ENCODE measurements around the gene TREX2. TPM values are rescaled to one million over a fixed set of nuclear protein-coding genes. Genes with fewer than 3 reads are reported as not detected.
A peak's percentile ranks its signal among the peaks of the same experiment; 100 is the strongest.

The TREX2 gene
- total RNA-seq, 1 donor from 2014 or later = 1.2 TPM

DNA sequence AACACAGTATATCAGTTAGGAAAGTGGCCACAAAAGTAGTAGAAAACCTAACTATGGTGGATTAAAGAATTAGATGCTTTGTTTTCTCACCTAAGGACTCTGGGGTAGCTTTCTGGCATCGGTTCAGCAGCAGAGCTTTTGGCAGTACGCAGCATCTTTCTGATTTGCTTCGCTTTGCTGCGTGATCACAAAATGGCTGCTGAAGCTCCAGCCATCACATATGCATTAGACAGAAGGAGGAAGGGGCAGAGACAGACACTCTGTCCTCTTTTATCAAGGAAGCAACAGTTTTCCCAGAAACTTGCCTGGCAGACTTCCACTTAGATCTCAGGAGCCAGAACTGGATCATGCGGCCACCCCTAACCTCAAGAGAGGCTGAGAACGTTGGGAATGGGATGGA is 15.1 kb downstream of the TREX2 start:
- intact Hi-C loops (cut with DNase I) = no loop called here
- Histone ChIP-seq H3K4me1 (no peaks in the 10 kb centered on the region), H3K27ac (no peak overlapping the region), H3K36me3 (no peaks in the 10 kb centered on the region), H3K27me3 (no peaks in the 10 kb centered on the region), H3K4me3 (no peak overlapping the region), H3K9me3 (no peaks in the 10 kb centered on the region)
- DNase-seq = no peak
- TF ChIP-seq, protein P1, sequence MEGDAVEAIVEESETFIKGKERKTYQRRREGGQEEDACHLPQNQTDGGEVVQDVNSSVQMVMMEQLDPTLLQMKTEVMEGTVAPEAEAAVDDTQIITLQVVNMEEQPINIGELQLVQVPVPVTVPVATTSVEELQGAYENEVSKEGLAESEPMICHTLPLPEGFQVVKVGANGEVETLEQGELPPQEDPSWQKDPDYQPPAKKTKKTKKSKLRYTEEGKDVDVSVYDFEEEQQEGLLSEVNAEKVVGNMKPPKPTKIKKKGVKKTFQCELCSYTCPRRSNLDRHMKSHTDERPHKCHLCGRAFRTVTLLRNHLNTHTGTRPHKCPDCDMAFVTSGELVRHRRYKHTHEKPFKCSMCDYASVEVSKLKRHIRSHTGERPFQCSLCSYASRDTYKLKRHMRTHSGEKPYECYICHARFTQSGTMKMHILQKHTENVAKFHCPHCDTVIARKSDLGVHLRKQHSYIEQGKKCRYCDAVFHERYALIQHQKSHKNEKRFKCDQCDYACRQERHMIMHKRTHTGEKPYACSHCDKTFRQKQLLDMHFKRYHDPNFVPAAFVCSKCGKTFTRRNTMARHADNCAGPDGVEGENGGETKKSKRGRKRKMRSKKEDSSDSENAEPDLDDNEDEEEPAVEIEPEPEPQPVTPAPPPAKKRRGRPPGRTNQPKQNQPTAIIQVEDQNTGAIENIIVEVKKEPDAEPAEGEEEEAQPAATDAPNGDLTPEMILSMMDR (IDR thresholded peaks at IDR 0.05) = no peak
- ATAC-seq = no peak

DNA sequence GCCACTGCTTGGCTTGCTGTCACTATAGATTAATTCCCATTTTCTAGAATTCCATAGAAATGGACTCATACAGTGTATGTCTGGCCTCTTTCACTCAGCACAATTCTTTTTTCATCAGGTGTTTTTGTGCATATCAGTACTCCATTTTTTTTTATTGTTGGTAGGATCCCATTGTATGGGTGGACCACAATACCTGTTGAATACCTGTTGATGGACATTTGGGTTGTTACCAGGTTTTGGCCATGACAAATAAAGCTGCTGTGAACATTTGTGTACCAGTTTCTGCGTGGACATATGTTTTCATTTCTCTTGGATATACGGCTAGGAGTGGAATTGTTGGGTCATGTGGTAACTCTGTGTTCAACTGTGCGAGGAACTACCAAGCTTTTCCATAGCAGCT is 19.7 kb downstream of the TREX2 start:
- no peak for ATAC-seq
- Histone ChIP-seq H3K36me3 (no peaks in the 10 kb centered on the region), H3K27ac (no peak overlapping the region), H3K4me3 (no peak overlapping the region), H3K27me3 (no peaks in the 10 kb centered on the region), H3K4me1 (no peaks in the 10 kb centered on the region), H3K9me3 (no peaks in the 10 kb centered on the region)
- intact Hi-C loops (cut with DNase I) = no loop called here
- TF ChIP-seq, protein P1 (IDR thresholded peaks at IDR 0.05) = no peak
- DNase-seq = no peak

DNA sequence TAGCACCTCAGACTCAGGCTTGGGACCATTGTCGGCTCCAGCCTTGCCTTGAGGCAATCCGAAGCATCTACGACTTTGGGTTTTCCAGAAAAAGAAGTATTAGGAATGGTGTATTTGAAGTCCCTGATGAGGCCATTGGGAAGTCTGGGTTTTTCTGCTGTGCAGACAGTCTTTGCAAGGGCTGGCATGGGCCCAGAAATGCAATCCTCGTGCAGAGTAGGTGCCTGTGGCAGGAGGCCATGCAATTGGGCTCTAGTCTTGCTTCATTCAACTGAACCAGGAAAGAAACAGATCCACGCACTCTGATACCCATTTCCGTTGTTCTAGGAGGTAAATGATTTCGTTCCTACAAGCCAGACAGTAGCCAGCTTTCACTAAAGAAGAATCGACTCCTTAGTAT is 22.2 kb downstream of the TREX2 start:
- Histone ChIP-seq H3K4me1 (no peaks in the 10 kb centered on the region), H3K36me3 (no peaks in the 10 kb centered on the region), H3K27ac (no peak overlapping the region), H3K4me3 (no peak overlapping the region), H3K9me3 (no peaks in the 10 kb centered on the region), H3K27me3 (no peaks in the 10 kb centered on the region)
- TF ChIP-seq, protein P1 (IDR thresholded peaks at IDR 0.05) = no peak
- intact Hi-C loops (cut with DNase I) = no loop called here
- DNase-seq = peak; percentile 79
- peak; percentile 66 for ATAC-seq

DNA sequence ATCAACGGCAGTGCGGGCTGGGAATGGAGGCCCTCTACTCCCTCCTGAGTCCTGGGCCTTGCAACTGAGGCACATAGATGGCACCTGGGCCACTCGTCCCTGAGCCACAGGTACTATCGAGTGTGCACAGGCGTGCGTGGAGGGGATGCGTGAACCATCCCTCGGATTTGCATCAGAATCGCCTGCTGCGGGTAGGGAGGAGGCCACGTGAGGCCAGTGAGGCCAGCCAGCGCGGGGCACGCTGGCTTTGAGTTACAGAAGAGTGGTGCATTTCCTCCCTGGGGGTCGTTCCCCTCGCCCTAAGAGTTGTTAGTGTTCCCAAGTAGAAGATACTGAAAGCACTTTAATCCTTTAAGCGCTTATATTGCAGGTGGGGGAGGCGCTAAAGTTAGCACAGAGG is 24.0 kb downstream of the TREX2 start:
- intact Hi-C loops (cut with DNase I) = no loop called here
- ATAC-seq (no peak), DNase-seq (no peak)
- no peak overlapping the region for H3K27ac ChIP-seq
- H3K36me3 ChIP-seq = no peaks in the 10 kb centered on the region
- H3K27me3 ChIP-seq = no peaks in the 10 kb centered on the region
- no peaks in the 10 kb centered on the region for H3K4me1 ChIP-seq
- TF ChIP-seq, protein P1 (IDR thresholded peaks at IDR 0.05) = no peak
- H3K4me3 ChIP-seq = no peak overlapping the region
- no peaks in the 10 kb centered on the region for H3K9me3 ChIP-seq

DNA sequence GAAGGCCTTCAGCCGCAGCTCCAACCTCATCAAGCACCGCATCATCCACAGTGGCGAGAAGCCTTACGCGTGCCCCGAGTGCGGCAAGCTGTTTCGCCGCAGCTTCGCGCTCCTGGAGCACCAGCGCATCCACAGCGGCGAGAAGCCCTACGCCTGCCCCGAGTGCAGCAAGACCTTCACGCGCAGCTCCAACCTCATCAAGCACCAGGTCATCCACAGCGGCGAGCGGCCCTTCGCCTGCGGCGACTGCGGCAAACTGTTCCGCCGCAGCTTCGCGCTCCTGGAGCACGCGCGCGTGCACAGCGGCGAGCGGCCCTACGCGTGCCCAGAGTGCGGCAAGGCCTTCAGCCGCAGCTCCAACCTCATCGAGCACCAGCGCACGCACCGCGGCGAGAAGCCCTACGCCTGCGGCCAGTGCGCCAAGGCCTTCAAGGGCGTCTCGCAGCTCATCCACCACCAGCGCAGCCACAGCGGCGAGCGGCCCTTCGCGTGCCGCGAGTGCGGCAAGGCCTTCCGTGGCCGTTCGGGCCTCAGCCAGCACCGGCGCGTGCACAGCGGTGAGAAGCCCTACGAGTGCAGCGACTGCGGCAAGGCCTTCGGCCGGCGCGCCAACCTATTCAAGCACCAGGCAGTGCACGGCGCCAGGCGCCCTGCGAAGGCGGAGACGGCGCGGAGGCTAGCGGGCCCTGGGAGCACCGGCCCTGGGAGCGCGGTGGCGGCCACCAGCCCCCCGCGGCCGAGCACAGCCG is 24.8 kb downstream of the TREX2 start:
- H3K27ac ChIP-seq = no peak overlapping the region
- intact Hi-C loops (cut with DNase I) = no loop called here
- ATAC-seq (no peak), DNase-seq (no peak)
- TF ChIP-seq, protein P1 (IDR thresholded peaks at IDR 0.05) = no peak
- H3K9me3 ChIP-seq = no peaks in the 10 kb centered on the region
- no peak overlapping the region for H3K4me3 ChIP-seq
- no peaks in the 10 kb centered on the region for H3K27me3 ChIP-seq
- no peaks in the 10 kb centered on the region for H3K4me1 ChIP-seq
- H3K36me3 ChIP-seq = no peaks in the 10 kb centered on the region

DNA sequence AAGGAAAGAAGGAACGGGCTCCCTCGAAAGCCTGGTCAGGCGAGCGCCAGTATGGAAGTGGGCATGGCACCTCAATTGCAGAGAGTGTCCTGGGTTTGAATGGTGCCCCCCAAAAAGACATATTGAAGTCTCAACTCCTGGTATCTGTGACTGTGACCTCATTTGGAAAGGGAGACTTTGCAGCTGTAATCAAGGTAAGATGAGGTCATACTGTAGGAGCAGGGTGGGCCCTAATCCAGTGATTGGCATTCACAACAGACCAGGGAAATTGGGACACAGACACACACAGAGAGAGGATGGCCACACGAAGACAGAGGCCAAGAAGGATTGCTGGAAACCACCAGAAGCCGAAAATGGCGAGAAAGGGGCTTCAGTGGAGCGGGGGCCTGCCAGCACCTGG is 28.2 kb downstream of the TREX2 start:
- Histone ChIP-seq H3K27me3 (no peaks in the 10 kb centered on the region), H3K4me3 (no peak overlapping the region), H3K9me3 (no peaks in the 10 kb centered on the region), H3K36me3 (no peaks in the 10 kb centered on the region), H3K27ac (no peak overlapping the region), H3K4me1 (no peaks in the 10 kb centered on the region)
- intact Hi-C loops (cut with DNase I) = no loop called here
- TF ChIP-seq, protein P1 (IDR thresholded peaks at IDR 0.05) = no peak
- DNase-seq (no peak), ATAC-seq (no peak)

Measured in upper lobe of right lung (tissue), 1 donor.